ENCODE results near the gene PALM.

DNA sequence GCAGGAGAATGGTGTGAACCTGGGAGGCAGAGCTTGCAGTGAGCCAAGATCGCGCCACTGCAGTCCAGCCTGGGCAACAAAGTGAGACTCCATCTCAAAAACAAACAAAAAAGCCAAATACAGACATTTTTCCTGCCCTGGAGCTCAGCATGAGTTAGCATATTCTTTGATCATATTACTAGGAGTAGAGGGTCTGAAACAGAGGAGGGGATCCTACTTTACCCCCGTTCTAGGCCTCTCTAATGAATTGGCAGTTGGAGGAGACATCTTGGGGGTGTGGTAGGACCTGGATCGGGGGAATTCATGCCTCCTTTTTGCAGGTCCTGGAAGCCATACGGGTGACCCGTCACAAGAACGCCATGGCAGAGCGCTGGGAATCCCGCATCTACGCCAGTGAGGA, 54.4 kb downstream of the PALM start:
- TF ChIP-seq EZH2 (IDR thresholded peaks at IDR 0.05; ENCODE audit: borderline replicate concordance, low read depth, low read length, poor library complexity, severe bottlenecking): no peak
- TF ChIP-seq, protein P1, sequence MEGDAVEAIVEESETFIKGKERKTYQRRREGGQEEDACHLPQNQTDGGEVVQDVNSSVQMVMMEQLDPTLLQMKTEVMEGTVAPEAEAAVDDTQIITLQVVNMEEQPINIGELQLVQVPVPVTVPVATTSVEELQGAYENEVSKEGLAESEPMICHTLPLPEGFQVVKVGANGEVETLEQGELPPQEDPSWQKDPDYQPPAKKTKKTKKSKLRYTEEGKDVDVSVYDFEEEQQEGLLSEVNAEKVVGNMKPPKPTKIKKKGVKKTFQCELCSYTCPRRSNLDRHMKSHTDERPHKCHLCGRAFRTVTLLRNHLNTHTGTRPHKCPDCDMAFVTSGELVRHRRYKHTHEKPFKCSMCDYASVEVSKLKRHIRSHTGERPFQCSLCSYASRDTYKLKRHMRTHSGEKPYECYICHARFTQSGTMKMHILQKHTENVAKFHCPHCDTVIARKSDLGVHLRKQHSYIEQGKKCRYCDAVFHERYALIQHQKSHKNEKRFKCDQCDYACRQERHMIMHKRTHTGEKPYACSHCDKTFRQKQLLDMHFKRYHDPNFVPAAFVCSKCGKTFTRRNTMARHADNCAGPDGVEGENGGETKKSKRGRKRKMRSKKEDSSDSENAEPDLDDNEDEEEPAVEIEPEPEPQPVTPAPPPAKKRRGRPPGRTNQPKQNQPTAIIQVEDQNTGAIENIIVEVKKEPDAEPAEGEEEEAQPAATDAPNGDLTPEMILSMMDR (conservative IDR thresholded peaks at IDR 0.05; ENCODE audit: low read depth, low read length): no peak
